T47D (cell line): ENCODE results near the gene HIRA.

ENCODE experiments used
- DNase-seq, 2 experiments: peaks; one replicate each; pipeline versions ENCODE4 v3.0.0 to v3.0.0-alpha.2; 2011 to 2012; ENCODE audit warnings: low read depth in 1 of 2, low spot score in 1 of 2
- JUND ChIP-seq: IDR thresholded peaks from 2 replicates; pipeline ENCODE4 v1.6.1; 2012; ENCODE audit warnings: low read depth
- in situ Hi-C: cut with HindIII; loops from 2 replicates; pipeline ENCODE4 v1.10.0; 2016; ENCODE audit warnings: low sequenced_read_pairs, low pct_unique_long_range_greater_than_20kb

The HIRA gene

DNA sequence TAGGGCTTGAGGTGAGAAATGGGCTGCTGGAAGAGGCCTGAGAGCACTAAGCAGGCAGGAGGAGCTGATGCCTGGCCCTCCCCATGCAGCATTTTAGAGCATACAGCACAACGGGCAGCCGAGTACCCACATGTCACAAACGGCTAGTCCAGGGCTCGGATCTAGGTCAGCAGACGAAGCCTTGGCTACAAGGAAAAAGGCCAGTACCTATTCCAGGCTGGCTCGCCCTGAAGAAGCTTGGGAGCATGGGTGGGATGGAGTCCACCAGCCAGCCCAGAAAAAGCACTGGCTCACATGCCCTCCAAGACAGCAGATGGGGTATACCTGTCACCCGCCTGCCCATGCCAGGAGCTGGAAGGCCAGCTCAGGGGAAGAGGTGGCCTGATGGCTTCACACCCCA, 37.9 kb upstream of the HIRA start:
- DNase-seq, result no peak
- no peak for TF ChIP-seq JUND
- in situ Hi-C loops, result no loop called here

DNA sequence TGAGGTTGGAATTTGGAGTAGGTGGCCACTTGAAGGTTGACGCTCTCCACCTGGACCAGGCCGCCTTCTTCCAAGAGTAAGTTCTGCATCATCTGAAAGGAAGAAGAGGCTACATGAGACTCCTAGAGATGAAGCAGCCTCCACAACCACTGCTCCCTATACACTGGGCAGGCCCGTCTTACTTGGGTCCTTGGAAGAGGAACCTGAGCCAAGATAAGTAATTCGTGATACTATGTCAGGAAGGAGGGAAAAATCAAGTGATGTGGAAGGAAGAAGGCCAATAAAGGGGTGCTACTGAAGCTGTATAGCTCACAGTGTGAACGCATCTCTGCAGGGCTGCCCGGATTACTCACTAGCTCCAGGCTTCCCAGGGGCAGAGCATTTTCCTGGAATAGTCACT, 36.4 kb upstream of the HIRA start:
- in situ Hi-C loops, result no loop called here

DNA sequence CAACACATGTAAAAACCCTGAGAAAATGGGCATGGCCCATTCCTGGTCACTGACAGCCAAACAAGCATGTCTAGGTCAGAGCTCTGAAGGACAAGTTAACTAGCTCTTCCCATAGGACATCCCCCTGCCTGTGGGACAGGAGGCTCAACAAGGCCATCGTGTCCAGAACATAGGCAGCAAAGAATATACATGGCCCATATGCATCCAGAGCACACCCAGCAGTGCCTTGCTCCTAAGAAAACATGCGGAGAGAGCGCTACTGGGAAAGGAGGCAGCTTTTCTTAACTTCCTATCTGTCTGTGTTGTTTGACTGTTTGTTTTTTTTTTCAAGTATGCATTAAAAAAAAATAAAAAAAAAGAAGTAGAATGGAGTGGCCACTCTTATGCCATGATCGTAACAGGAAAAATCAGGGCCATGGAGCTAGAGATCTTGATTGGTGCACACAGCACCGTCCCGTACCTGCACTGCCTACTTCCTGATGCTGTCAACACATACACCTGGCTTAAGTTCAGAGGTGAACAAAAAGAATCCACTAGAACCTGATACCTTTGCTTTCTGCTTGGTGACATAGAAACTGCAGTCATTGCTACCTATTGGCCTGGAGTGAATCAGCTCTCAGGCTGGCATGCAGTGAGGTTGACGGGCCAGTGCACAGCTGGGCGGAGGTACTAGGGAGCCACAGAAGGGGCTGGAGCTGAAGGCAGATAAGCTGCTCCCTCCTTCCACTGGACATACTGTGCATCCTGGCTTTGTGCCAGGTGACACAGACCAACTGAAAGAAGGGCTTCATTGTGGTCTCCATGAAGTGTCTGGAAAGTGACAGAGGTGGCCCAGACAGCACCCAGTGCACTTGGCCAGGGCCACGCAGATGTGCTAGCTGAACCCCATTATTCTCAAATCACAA, 35.6 kb upstream of the HIRA start:
- in situ Hi-C loops, result no loop called here
- DNase-seq, result no peak
- TF ChIP-seq JUND, result no peak

More for the DNA sequence above, 36.4 kb upstream of the HIRA start:
- no peak for TF ChIP-seq JUND
- DNase-seq, result no peak

DNA sequence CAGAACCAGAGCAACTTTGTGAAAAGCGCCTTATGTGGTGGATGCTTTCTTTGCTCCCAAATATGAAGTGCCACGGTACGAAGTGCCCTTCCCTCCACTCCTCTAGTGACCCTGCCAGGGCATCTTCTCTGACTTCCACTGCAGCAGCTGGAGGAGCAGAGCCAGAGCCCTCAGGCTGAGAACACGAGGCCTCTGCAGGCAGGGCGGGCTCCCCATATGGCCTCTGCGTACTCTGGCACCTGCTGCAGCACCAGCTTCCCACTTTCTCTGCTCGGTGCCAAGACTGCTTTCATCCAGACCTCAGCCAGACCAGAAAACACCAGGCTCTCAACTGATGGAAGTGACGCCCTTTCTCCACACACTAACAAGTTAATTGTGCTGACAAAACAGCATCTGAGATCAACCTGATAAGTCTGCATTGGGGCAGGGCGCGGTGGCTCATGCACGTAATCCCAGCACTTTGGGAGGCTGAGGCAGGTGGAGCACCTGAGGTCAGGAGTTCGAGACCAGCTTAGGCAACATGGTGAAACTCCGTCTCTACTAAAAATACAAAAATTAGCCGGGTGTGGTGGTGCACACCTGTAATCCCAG, 34.7 kb upstream of the HIRA start:
- TF ChIP-seq JUND, result no peak

DNA sequence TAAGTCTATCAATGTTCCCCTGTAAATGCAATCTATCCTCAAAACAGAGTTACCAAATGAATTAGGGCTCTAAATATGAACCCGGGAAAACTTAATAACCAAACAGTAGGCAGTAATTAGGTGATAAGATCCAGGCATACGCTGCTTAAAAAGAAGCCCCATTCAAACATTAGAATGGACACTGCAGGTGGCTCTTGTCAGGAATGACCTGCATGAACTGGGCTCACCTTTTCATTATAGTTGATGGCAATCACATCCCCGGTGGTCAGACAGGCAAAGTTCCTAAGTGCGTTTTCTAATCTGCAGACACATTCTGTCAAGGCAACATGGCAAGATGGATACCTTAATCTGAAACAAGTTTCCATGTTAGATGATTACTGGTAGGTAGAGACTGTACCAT, 33.4 kb upstream of the HIRA start:
- no peak for TF ChIP-seq JUND
- in situ Hi-C loops, result no loop called here
- DNase-seq, result no peak

More for the DNA sequence above, 34.7 kb upstream of the HIRA start:
- in situ Hi-C loops, result no loop called here
- DNase-seq, result no peak

DNA sequence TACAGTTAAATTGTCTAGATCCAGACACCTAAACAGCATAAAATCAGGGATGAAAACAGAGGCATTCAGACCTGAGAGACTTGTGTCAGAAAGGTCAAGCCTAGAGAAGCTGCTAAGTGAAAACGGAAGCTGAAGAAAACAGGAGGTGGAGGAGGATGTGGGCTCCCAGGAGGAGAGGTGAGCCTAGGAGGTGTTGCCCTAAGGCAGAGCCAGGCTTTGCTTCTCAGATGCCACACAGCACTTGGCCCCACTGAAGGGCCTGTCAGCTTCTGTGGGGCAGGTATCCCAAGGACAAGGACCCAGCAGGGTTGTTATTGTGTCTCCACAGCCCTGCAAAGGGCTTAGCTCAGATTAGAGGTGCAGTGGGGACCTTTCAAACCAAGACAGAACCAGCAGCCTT, 33.0 kb upstream of the HIRA start:
- TF ChIP-seq JUND, result no peak
- in situ Hi-C loops, result no loop called here
- no peak for DNase-seq

DNA sequence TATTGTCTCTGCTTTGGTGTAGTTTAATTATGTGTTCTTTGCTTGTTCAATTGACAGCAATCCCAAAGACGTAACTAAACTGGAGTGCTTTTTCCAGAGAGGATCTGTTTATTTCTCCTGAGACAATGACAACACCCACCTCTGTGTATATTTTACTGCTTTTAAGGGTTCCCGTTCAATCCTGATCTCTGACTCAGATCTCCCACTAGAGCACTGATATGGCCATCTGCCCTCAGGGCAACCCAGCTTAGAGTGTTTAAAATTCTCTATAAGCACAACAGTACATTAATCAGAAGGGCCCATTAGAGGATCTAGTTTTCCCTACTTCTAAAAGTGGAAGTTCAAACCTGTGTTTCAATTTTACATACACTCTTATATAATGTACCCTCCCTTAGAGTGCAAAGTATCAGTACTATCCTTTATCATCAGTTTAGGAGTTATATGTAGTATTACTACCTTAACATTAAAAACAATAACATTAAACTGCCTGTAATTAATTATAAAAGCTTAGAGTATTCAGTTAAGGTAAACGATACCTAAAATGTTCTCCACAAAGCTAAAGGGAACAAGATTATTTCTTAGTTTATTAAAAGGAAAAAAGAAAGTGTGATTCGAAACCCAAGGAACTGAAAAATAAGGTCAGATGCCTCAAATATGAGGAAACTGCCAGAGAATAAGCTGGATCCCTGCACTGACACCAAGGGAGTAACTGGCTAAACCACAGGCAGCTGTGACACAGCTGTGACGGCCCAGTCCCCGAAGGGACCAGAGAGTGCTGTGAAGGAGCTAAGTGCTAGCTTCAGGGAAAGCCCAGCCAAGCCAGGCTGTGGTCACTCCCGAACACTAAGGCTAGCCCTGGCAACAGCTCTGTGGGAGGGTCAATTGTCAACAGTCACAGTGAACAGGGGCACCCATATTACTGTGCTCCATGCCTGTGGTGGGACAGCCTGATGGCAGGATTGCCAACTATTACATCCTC, 32.2 kb upstream of the HIRA start:
- no peak for TF ChIP-seq JUND
- in situ Hi-C loops, result no loop called here
- DNase-seq, result no peak

DNA sequence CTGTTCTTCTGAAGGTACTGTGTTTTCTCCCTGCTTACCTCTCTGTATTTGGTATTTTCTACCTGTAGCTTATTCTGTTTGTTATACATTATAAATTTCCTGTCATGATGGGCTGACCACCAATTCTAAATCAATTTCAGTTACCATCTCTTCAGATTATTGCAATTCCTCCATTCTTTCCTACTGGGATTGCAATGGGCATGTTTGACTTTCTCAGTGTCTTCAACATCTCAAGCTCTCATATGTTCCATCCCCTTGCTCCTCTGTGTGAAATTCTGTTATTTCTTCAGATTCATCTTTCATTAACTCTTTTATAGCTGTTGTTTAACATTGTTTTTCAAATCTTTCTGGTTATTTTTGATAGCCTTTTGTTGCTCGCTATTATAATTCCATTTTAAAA, 31.5 kb upstream of the HIRA start:
- no peak for DNase-seq
- in situ Hi-C loops, result no loop called here
- no peak for TF ChIP-seq JUND

DNA sequence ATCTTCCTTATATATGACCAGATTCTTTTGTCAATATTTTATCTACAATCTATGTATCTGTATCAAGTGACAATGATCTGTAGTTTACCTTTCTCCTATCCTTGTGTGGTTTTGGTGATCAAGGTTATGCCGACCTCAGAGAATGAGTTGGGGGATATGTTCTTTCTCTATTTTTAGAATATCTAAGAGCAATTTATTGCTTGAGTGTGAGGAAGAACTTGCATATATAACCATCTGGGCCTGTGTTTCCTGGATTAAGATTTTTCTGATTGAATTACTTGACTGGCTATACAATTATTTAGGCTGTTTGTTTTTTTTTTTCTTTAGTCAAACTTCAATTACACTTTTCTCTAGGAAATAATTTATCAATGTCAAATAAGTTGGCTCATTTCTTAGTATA, 30.0 kb upstream of the HIRA start:
- no peak for DNase-seq
- in situ Hi-C loops, result no loop called here
- no peak for TF ChIP-seq JUND

DNA sequence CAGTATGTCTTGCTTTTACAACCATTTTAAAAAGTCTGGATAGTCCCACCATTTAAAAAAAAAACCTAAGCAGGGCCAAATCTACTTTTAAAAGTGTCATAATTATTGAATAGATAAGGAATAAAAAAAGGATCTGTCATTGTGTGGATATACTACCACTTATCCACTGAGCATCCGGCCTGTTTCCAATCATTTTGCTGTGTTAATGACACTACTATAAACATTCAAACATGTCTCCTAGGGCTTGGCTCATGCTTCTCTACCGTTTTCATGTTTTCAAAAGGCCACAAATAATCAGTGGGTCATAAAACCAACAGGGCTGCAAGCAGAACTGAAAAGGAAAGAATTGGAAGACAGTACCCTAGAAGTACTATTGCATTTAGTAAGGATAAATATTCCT, 28.5 kb upstream of the HIRA start:
- TF ChIP-seq JUND, result no peak
- no peak for DNase-seq
- in situ Hi-C loops, result no loop called here

DNA sequence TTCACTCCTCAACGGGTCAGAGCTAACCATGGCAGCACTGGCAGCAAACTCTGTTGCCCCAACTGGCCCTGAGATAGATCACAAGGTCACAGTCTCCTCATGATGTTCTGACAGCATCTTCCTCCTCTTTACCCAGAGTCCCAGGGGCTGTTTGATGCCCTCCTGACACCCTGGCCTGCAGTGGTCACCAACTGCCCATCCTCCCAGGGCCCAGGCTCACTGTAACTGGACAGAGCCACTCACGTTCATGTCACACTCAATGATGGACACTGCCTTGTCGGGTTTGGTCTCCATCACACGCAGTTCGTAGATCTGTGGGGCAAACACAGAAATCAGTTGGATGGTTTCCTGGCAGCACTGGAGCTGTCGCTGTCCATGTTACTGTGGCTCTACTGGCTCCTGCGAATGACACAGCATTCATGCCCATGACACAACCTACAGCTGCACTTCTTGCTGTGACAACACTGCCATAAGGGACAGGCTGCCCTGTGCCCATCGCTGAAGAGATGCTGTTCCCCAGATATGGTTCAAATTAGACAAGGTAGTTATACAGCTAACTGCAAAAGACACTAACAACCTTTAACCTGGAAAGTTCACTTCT, 26.4 kb upstream of the HIRA start:
- DNase-seq, result no peak
- in situ Hi-C loops, result no loop called here
- TF ChIP-seq JUND, result no peak

DNA sequence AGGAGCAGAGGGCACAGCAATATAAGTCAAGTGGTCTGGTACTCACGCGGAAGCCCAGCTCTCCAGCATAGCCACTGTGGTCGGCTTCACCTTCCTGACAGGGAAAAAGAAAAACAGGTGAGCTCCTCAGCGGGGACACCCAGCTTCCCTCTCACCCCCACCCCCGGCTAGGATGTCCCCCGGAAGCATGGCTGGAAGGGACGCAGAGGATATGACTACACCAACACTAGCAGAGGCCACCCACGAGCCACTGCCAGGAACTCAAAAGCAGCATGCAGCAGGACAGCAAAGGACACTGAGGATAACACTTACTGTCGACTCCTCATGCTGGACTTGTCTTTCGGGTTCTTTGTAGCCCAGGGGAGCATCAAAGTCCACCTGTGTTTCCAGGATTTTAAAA, 25.0 kb upstream of the HIRA start:
- TF ChIP-seq JUND, result no peak
- in situ Hi-C loops, result no loop called here
- no peak for DNase-seq
